ENCODE data around the gene DIP2C.

The DIP2C gene

DNA sequence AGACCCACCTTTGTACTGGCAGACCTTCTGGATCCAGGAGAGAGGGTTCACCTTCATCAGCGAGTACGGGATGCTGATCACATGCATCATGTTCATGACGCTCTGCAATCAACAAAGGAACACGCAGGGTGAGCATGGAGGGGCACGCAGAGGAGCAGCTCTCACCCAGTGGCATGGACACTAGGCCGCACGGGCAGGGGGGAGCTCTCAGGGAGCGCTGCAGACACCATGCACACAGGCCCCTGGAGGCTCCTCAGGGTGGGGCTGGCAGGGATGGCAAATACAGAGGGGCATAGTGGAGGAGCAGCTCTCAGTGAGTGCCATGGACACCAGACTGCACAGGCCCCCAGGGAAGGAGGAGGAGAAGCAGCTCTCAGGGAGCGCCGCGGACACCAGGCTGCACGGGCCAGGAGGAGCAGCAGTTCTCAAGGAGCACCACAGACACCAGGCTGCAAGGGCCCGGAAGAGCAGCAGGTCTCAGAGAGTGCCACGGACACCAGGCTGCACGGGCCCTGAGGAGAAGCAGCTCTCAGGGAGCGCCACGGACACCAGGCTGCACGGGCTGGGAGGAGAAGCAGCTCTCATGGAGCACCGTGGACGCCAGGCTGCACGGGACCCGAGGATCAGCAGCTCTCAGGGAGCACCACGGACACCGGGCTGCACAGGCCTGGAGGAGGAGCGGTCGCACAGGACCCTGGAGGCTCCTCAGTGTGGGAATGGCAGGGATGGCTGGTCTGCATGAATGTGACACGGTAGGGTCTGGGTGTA, 304.7 kb downstream of the DIP2C start:
- Mint-ChIP-seq H3K4me1 (peaks cover 1 to 8% of the 10 kb centered on the region in 2 donors), H3K36me3 (peaks cover 4 to 11% of the 10 kb centered on the region in 2 donors), H3K27me3 (peaks cover 4 to 6% of the 10 kb centered on the region in 2 donors), H3K27ac (no peak overlapping the region), H3K9me3 (peaks cover 2 to 4% of the 10 kb centered on the region in 2 donors), H3K4me3 (no peak overlapping the region)
- no peak for DNase-seq
- no peak for ATAC-seq (replicated peaks)

DNA sequence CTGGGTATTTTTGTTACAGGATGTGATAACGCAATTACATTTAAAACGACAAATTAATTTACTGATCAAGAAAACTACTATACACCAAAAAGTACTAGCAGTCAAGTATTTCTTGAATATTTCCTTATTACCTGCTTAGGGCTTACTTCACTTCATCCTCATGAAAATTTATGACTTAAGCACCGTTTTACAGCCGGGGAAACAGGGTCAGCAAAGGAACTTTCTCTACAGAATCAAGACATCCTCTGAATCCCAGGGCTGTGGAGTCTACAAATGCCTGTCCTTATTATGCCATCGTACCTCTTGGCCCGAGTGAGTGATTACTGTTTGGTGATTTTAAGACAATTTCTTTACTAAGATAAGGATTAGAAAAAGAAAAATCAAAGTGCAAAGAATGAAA, 305.9 kb downstream of the DIP2C start:
- DNase-seq, result no peak
- peaks cover 4 to 11% of the 10 kb centered on the region in 2 donors for H3K36me3 Mint-ChIP-seq
- no peak overlapping the region for H3K27ac Mint-ChIP-seq

DNA sequence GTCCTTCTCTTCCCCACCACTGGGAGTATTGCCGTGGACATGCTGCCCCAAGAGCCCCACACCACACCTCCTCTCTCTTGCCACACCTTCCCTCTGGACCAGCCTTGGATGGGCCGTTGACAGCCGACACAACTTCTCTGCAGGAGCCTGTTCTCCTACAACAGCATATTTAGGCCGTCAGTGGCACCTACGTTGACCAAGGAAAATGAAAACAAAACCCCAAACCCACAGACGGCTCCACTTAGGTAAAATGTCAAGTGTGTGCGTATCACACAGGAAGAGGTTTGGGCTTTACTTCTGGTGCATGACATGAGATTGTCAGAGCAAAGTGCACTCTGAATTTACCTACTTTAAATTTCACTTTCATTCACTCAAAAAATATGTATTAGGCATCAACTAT, 307.7 kb downstream of the DIP2C start:
- H3K36me3 Mint-ChIP-seq, result peaks cover 4 to 8% of the 10 kb centered on the region in 2 donors
- no peak overlapping the region for H3K4me3 Mint-ChIP-seq
- peaks cover 0 to 1% of the 10 kb centered on the region in 2 donors for H3K4me1 Mint-ChIP-seq
- peaks cover 4 to 6% of the 10 kb centered on the region in 2 donors for H3K27me3 Mint-ChIP-seq
- H3K9me3 Mint-ChIP-seq, result peaks cover 2 to 4% of the 10 kb centered on the region in 2 donors
- ATAC-seq (replicated peaks), result no peak
- no peak overlapping the region for H3K27ac Mint-ChIP-seq
- DNase-seq, result no peak

More for the DNA sequence above, 305.9 kb downstream of the DIP2C start:
- Mint-ChIP-seq H3K4me1 (peaks cover 1 to 8% of the 10 kb centered on the region in 2 donors), H3K27me3 (peaks cover 4 to 6% of the 10 kb centered on the region in 2 donors), H3K9me3 (peaks cover 2 to 4% of the 10 kb centered on the region in 2 donors), H3K4me3 (no peak overlapping the region)
- no peak for ATAC-seq (replicated peaks)

DNA sequence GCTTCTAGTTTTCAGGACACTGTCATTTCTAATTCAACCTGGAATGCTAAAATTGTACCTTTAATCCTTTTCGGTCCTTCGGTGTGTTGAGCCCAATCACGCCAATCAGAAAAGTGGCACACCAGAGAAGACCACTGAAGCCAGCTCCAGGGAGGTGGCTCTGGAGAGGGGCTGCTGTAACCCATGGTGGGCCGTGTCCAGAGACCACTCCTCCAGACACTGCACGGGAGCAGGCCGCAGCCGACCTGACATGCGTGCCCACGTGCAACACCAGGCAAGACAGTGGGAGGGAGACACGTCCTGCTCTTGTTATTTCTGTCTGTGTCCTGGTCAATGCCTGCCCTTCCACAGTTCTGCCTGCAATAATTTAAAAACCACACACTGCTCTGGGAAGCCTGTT, 308.1 kb downstream of the DIP2C start:
- DNase-seq (no peak), ATAC-seq (replicated peaks) (no peak)
- peaks cover 2 to 4% of the 10 kb centered on the region in 2 donors for H3K9me3 Mint-ChIP-seq
- H3K27ac Mint-ChIP-seq, result no peak overlapping the region
- H3K36me3 Mint-ChIP-seq, result peaks cover 4 to 8% of the 10 kb centered on the region in 2 donors
- no peak overlapping the region for H3K4me3 Mint-ChIP-seq
- peaks cover 0 to 1% of the 10 kb centered on the region in 2 donors for H3K4me1 Mint-ChIP-seq
- H3K27me3 Mint-ChIP-seq, result peaks cover 4 to 6% of the 10 kb centered on the region in 2 donors

DNA sequence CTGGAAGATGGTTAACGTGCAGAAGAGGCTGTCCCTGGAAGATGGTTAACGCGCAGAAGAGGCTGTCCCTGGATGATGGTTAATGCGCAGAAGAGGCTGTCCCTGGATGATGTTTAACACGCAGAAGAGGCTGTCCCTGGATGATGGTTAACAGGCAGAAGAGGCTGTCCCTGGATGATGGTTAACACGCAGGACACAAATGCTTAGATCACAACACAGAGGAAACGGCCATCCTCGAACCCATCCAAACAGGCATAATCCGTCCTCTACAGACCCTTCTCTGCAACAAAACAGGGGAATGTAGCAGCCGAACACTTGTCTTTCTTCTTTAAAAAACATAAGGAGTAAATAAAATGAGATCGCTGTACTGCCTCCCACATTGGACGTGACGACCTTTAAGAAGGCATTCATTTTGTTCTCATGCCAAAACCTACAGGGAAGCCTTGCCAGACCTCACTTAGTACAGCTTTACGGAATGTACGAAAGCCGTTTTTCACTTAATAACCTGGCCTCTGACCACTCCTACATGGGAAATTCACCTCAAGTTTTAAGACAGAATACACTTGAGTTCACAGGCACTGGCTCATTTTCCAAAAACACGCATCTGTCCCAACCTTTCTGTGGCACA, 309.0 kb downstream of the DIP2C start:
- DNase-seq, result no peak
- peaks cover 4 to 13% of the 10 kb centered on the region in 2 donors for H3K36me3 Mint-ChIP-seq
- no peak for ATAC-seq (replicated peaks)
- H3K9me3 Mint-ChIP-seq, result peaks cover 2 to 4% of the 10 kb centered on the region in 2 donors
- no peak overlapping the region for H3K27ac Mint-ChIP-seq
- peaks cover 6 to 8% of the 10 kb centered on the region in 2 donors for H3K27me3 Mint-ChIP-seq
- no peak overlapping the region for H3K4me3 Mint-ChIP-seq
- peaks cover 0 to 1% of the 10 kb centered on the region in 2 donors for H3K4me1 Mint-ChIP-seq

DNA sequence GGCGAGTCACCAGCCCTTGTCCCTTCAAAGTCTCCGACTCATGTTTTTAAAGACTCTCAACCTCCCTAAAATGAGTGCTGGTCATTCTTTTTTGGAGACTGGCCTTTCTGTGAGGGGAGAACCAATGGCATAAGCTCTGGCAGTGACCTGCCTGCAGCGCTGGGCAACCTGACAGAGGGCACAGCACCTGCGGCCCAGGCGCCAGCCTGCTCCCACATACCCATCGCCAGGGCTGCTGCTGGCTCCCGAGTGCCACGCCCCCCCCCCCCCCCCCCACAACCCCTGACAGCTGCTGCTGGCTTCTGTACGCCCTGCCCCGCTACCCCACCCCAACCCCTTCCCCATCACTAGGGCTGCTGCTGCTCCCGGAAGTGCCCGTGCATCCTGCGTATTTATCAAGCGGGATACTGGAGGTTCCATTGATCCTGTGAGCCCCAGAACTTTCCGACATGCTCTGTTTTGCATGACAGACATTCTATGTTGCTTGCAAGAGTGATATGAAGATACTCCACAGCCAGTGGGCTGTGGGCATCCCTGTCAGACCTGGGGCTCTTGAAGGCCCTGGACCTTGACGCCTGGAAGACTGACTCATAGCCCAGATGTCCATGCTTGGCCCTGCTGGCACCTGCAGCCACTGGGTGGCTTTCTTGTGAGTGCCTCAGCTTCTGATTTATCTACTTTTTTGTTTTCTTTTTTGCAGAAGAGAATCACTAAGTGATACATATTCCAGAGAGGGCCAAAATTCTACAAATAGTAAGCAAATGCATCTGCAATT, 310.4 kb downstream of the DIP2C start:
- H3K4me1 Mint-ChIP-seq, result peaks cover 0 to 1% of the 10 kb centered on the region in 2 donors
- peaks cover 2 to 4% of the 10 kb centered on the region in 2 donors for H3K9me3 Mint-ChIP-seq

DNA sequence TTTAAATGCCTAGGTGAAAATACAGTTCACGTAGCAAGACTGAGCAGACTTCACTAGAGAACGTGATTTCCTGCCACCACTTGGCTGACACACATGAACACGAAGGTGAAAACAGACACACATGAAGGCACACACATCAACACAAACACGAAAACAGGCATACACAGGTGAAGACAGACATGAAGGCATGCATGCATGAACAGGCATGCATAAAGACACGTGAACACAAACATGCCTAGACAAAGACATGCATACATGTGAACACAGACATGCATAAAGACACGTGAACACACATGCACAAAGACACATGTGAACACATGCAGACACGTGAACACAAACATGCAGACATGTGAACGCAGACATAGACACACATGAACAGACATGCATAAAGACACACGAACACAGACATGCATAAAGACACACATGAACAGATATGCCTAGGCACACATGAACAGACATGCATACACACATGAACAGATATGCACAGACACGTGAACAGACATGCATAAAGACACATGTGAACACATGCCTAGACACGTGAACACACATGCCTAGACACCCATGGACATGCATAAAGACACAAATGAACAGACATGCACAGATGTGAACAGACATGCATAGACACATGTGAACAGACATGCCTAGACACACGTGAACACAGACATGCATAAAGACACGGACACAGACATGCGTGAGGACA, 311.1 kb downstream of the DIP2C start:
- peaks cover 0 to 1% of the 10 kb centered on the region in 2 donors for H3K4me1 Mint-ChIP-seq
- H3K9me3 Mint-ChIP-seq, result peaks cover 2 to 4% of the 10 kb centered on the region in 2 donors
- peaks cover 4 to 17% of the 10 kb centered on the region in 2 donors for H3K36me3 Mint-ChIP-seq
- H3K27me3 Mint-ChIP-seq, result peaks cover 6 to 8% of the 10 kb centered on the region in 2 donors
- DNase-seq, result no peak
- no peak overlapping the region for H3K27ac Mint-ChIP-seq
- no peak for ATAC-seq (replicated peaks)
- no peak overlapping the region for H3K4me3 Mint-ChIP-seq

More for the DNA sequence above, 310.4 kb downstream of the DIP2C start:
- Mint-ChIP-seq H3K27ac (no peak overlapping the region), H3K27me3 (peaks cover 6 to 8% of the 10 kb centered on the region in 2 donors), H3K4me3 (no peak overlapping the region), H3K36me3 (peaks cover 4 to 17% of the 10 kb centered on the region in 2 donors)
- DNase-seq (no peak), ATAC-seq (replicated peaks) (no peak)

DNA sequence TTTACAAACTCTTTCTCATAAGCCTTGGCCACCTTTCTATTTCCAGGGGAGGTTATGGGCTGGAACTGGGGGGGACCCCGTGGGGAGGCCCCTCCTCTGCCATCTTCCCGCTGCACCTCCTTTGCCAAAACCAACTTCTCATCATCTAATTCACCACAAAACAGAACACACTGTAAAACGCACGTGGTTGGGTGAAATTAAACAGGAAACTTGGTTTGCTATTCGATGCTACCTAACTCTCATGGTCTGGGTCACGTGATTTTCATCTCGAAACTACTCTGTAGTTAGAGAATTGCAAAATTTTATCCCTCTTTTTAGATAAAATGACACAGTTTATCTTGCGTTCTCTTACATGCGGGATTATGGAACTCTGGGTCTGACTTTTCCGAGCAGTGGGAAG, 312.2 kb downstream of the DIP2C start:
- Mint-ChIP-seq H3K27ac (no peak overlapping the region), H3K4me1 (peaks cover 0 to 1% of the 10 kb centered on the region in 2 donors), H3K9me3 (peaks cover 2 to 4% of the 10 kb centered on the region in 2 donors), H3K36me3 (peaks cover 4 to 17% of the 10 kb centered on the region in 2 donors), H3K4me3 (no peak overlapping the region), H3K27me3 (peaks cover 6 to 8% of the 10 kb centered on the region in 2 donors)
- ATAC-seq (replicated peaks) (no peak), DNase-seq (no peak)

DNA sequence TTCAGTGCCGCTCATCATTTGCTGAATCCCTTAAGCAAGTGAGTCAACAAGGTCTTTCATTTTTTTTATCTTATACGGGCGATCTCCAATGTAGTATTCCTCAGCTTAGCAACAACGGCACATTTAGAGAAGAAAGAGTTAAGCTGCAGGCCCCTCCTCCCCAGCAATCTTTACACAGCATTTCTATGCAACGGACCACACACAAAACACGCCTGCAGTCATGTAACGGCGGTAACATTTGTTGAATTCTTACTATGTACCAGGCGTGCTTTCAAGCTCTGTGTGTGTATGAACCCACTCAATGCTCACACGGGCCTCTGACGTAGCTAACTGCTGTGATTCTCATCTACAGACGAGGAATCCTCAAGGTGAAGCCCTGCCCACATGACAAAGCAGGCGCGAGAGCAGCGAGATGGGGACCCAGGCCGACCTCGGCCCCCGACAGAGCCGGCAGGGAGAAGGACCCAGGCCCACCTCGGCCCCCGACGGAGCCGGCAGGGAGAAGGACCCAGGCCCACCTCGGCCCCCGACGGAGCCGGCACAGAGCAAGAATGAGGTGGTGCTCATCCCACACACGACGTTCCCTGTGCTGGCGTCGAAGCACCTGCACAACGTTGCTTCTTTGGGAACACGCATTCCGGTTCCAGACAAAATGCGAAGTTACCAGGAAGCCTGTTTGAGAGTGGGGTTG, 313.5 kb downstream of the DIP2C start:
- Mint-ChIP-seq H3K9me3 (no peaks in the 10 kb centered on the region), H3K27me3 (peaks cover 0 to 4% of the 10 kb centered on the region in 2 donors), H3K4me1 (no peaks in the 10 kb centered on the region), H3K4me3 (no peak overlapping the region), H3K36me3 (peaks cover 0 to 9% of the 10 kb centered on the region in 2 donors), H3K27ac (no peak overlapping the region)
- DNase-seq (no peak), ATAC-seq (replicated peaks) (no peak)

DNA sequence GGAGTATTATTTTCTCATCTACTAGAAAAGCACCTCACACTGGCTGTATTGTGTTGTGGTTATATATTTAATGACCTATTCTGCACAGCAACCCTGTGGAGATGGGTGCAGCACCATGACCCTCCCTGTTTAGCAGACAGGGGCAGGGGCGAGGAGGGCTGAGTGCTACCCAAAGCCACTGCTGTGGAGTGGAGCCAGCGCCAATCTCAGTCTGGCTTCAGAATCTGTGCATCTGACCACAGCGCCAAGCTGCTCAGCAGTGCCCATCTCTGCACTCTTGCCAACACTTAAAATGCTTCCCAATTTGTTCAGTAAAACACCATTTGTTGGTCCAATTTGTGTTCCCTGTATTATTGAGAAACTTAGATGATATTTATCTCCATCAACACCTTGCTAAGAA, 315.1 kb downstream of the DIP2C start:
- H3K27me3 Mint-ChIP-seq, result peaks cover 0 to 4% of the 10 kb centered on the region in 2 donors
- no peaks in the 10 kb centered on the region for H3K9me3 Mint-ChIP-seq
- no peaks in the 10 kb centered on the region for H3K4me1 Mint-ChIP-seq
- ATAC-seq (replicated peaks) (no peak), DNase-seq (no peak)
- H3K4me3 Mint-ChIP-seq, result no peak overlapping the region
- peaks cover 0 to 9% of the 10 kb centered on the region in 2 donors for H3K36me3 Mint-ChIP-seq
- no peak overlapping the region for H3K27ac Mint-ChIP-seq

DNA sequence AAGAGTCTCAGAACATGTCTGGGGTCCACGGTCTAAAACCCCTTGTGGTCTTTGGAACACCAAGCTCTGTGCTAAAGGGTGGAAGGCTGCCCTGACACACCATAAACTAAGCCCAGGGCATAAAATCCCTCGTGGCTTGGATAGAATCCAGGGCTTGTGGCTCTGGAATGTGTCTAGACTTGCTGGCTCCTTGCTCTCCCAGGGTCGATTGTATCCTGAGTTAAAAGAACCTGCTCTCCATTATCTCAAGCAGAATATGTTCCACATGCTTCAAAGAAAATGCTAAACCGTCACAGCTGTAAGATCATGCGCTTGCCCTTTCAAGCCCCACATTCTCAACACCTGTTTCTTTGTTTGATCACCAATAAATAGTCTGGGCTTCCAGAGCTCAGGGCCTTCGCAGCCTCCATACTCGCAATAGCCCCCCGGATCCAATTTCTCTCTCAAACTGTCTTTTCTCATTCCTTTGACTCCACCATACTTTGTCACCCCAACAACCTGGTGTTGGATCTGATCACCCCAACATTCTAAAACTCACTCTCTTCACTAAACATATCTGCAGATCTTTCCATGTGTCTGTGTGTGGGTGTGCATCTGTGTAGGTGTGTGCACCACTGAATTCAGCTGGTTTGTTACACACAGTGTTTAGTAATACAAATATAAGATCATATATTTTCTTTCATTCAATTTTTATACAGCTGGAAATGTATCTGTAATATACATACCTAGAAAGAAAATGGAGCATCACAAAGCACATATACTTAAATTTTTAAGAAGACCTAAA, 315.8 kb downstream of the DIP2C start:
- H3K36me3 Mint-ChIP-seq, result peaks cover 0 to 9% of the 10 kb centered on the region in 2 donors
- DNase-seq (no peak), ATAC-seq (replicated peaks) (no peak)
- no peaks in the 10 kb centered on the region for H3K4me1 Mint-ChIP-seq
- no peak overlapping the region for H3K4me3 Mint-ChIP-seq
- no peak overlapping the region for H3K27ac Mint-ChIP-seq
- H3K27me3 Mint-ChIP-seq, result peaks cover 0 to 4% of the 10 kb centered on the region in 2 donors
- no peaks in the 10 kb centered on the region for H3K9me3 Mint-ChIP-seq

DNA sequence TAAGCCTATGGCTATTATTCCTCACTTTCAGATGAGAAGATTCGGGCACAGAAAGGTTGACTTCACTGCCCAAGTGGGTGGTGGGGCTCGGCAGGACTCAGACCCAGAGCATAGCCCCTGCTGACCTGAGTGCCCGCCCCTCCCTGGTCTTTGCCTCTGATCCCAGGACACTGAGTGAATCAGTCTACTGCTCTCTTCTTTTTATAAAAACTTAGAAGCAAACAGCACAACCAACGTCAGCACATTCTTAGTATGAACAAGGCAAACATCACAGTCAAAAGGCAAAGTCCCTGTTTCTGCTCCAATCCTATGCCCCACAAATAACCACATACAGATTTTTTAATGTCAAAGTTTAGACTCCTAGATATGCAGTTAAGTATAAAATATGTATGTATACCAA, 316.5 kb downstream of the DIP2C start:
- ATAC-seq (replicated peaks), result no peak

DNA sequence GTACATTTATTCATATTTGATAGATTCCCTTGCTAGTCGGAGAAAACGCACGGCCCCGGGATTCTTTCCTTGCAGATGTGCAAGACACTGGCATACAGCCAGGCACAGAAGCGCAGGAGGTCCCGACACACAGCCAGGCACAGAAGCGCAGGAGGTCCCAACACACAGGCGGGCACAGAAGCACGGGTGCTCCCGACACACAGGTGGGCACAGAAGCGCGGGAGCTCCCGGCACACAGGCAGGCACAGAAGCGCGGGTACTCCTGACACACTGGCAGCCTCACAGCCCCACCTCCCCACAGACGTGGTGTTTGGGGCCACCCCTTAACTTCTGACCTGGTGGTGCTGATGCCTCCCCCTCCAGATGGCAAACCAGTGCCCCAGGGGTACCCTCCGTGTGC, 316.9 kb downstream of the DIP2C start:
- Mint-ChIP-seq H3K9me3 (no peaks in the 10 kb centered on the region), H3K27ac (no peak overlapping the region), H3K4me3 (no peak overlapping the region), H3K27me3 (peaks cover 0 to 4% of the 10 kb centered on the region in 2 donors), H3K36me3 (peaks cover 0 to 9% of the 10 kb centered on the region in 2 donors), H3K4me1 (no peaks in the 10 kb centered on the region)
- DNase-seq (no peak), ATAC-seq (replicated peaks) (no peak)

More for the DNA sequence above, 316.5 kb downstream of the DIP2C start:
- H3K27ac Mint-ChIP-seq, result no peak overlapping the region
- no peak for DNase-seq
- no peaks in the 10 kb centered on the region for H3K4me1 Mint-ChIP-seq
- H3K27me3 Mint-ChIP-seq, result peaks cover 0 to 4% of the 10 kb centered on the region in 2 donors
- peaks cover 0 to 9% of the 10 kb centered on the region in 2 donors for H3K36me3 Mint-ChIP-seq
- H3K4me3 Mint-ChIP-seq, result no peak overlapping the region
- no peaks in the 10 kb centered on the region for H3K9me3 Mint-ChIP-seq
